Stimulated activated CD4-positive, alpha-beta T cell treated with anti-CD3 and anti-CD28 coated beads, TNF-alpha, amount 100 ng/mL, for 24 hours (primary cell): ENCODE results near the gene BCAS1.

Experiments used
- DNase-seq, 3 experiments: peaks; one replicate each; pipeline ENCODE4 v3.0.0-alpha.2; 2020; ENCODE audit warnings: low read depth in 3 of 3

Gene BCAS1, protein sequence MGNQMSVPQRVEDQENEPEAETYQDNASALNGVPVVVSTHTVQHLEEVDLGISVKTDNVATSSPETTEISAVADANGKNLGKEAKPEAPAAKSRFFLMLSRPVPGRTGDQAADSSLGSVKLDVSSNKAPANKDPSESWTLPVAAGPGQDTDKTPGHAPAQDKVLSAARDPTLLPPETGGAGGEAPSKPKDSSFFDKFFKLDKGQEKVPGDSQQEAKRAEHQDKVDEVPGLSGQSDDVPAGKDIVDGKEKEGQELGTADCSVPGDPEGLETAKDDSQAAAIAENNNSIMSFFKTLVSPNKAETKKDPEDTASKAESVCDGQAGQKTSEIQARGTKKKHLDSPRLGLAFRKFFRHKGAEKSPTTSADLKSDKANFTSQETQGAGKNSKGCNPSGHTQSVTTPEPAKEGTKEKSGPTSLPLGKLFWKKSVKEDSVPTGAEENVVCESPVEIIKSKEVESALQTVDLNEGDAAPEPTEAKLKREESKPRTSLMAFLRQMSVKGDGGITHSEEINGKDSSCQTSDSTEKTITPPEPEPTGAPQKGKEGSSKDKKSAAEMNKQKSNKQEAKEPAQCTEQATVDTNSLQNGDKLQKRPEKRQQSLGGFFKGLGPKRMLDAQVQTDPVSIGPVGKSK

DNA sequence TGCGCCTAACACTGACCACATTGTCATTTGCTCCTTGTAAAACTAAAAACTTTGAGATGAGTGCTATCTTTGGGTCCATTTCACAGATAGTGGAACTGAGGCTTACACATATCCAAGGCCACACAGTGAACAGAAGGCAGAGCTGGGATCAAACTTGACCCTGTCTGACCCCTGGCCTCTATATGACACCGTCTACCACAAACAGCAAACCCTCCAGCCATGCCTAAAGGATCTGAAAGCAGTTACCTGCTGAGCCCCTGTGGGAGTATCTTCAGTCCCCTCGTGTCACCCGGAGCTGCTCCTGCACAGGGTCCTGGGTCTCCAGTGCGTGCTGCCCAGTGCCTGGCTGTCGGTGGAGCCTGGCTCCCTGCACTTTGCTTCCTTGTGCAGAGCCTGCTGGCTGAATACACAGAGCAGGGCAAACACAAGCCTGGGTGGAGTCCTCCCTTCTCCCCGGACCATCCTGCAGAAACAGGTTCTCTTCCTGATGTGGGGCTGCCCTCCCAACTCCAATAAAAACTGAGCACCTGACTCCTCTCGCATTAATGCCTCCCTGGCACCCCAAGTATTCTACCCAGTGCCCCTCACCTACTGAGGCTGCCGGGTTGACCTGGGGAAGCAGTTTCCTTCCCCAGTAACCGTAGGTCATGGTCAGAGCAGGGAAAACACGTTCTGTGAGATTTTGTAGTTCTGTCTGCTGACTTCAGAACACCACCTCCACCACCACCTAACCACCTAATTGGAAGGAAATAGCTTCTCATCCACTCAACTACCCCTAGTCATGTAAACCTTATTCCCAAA lies at the start of gene BCAS1:
TSS of gene BCAS1 (minus strand) at position 408 of the 801 bp plus-strand sequence. CDS start 11,876 bp downstream, outside the sequence.
- no peak for DNase-seq

DNA sequence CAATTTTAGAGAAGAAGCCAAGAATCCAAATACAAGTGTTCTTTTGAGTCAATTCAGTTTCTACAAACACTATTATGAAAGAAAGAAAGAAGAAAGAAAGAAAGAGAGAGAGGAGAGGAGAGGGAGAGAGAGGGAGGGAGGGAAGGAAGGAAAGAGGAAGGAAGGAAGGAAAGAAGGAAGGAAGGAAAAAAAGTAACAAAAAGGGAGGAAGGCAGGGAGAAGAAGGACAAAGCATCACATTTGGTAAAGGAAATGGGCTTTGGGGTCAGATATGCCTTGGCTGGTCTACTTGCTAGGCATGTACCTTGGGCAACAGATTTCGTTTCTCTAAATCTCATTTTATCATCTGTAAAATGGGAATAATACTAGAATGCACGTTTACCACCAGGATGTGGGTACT lies 49.4 kb upstream of the BCAS1 start:
- DNase-seq, result no peak

DNA sequence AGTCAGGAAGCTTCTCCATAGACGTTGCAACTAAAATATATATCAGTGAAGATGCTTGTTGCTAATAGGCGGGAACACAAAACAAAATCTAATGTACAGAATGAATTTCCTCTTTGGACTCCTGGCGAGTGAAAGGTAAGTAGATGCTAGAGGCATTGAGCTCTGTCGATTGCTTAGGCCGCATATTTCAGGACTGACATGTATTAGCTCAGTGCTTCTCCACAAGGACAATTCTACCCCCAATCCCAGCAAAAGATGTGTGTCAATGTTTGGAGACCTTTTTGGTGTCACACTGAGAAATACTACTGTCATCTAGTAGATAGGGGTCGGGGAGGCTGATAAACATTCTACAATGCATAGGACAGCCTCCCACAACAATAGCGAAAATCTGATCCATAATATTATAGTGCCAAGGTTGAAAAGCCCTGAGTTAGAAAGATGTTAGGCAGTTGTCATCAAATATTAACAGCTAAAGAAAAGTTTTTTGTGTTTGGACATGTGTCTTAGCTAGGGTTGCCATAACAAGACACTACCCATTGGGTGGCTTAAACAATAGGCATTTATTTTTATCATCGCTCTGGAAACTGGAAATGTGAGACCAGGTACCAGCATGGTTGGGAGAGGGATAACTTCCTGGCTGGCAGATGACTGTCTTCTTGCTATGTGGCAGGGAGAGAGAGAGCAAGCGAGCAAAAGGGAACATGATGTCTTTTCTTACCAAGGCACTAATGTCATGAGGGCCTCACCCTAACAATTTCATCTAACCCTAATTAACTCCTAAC lies 48.0 kb upstream of the BCAS1 start:
- DNase-seq, result no peak

DNA sequence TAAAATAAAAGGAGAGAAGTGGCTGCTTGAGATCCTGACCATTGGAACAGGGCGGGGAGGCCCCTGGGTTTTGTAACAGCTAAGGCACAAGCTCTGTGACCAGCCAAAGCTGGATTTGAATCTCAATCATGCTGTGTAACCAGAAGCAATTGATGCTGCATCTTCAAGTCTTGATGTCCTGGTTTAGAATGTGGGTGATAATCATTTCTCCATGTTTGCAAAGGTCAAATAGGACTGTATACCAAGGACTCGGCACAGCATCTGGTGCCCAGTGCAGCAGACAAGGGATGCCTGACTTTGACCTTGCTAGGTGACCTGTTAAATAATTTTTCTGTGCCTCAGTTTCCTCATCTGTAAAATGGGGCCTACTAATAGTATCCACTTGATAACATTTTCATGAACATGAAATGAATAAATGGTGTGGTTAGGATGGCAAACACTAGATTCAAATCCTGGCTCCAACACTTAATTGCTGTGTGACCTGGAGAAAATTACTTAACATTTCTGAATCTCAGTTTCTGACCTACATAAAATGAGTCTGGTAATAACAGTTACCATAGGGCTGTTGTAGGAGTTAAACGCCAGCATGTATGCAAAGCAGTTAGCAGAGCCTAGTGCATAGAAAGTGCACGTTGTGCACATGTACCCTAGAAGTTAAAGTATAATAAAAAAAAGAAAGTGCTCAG lies 46.3 kb upstream of the BCAS1 start:
- no peak for DNase-seq

DNA sequence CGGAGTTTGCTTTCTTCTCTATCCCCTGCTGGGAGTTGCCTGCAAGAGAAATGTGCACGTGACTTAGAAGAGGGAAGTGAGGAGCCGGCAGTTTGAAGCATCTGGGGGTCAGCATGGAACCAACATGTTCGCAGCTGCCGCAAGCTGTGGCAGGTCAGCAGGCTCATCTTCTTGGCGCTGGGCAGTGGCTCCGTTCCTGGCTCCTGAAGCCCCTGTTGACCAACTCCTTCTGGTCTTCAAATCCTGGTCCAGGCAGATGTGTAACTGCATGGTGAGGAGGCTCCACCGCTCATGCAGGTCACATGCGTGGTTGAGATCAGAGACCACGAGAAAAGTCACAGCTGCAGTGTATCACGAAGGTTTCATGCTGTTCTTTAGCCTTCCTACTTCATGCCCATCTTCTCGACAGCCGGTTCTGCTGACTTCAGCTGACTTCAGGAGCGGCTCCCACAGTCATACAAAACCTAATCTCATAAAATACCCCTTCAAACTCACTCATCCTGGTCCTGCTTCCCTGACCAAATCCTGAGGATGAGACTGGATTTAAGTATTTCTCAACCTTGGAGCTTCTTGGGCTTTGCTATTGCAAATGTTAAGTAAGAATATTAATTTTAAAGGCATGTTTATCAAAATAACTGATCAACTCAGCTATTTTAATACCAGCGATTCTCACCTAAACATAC lies 44.9 kb upstream of the BCAS1 start:
- no peak for DNase-seq

DNA sequence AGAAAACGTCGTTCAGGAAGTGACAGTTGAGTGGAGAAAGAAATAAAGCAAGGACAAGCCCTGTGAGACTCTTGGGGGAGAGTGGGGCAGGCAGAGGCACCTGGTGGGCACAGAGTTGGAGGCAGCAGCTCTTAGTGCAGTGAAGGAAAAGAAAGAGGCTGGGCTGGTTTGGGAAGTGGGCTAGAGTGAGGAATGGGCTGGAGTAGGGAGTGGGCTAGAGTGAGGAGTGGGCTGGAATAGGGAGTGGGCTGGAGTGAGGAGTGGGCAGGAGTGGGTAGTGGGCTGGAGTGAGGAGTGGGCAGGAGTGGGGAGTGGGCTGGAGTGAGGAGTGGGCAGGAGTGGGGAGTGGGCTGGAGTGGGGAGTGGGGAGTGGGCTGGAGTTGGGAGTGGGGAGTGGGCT lies 43.7 kb upstream of the BCAS1 start:
- no peak for DNase-seq

DNA sequence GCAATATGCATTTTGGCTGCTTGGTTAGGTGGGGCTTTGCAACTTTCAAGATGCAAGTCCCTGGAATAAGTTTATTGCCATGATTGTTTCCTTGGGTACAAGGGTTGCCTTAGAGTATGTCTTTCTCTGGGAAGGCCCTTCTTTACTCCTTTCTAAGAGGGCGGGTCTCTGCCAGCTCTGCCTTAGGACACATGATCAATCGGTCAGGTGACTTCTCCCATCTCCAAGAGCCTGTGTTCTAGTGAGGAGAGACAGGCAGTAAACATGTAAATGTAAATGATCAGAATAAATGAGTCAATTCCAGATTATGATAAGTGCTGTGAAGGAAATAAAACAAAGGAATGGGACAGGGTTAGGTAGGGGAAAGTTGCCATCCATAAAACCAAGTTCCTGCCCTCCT lies 43.2 kb upstream of the BCAS1 start:
- no peak for DNase-seq

DNA sequence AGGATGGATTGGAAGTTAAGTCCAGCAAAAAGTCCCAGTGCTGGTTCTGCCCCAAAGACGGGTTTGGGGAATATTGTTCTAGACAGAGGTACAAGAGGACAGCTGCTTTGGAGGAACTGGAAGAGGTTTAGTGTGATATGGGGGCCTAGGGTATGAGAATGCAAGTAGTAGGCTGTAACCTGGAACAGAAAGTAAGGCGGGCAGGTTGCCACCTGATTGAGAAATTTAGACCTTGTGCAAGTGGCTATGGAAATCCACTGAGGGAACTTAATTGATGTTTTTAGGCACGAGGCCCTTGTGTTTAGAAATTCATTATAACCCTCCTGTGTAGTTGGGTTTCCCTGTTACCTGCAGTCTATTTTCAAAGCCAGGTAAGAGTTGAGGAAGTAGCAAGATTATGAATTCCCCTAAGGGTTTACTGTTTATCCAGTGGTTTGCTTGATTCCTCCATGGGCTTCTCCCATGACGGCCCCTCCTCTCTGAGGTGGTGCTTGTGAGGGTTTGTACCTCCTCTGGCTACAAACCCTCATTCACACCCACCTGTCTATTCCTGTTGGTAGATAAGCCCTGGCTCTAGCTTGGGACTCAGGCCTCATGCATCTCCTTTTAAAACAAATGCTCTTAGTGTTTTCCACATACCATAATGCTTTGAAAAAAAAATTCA lies 42.0 kb upstream of the BCAS1 start:
- DNase-seq, result no peak

DNA sequence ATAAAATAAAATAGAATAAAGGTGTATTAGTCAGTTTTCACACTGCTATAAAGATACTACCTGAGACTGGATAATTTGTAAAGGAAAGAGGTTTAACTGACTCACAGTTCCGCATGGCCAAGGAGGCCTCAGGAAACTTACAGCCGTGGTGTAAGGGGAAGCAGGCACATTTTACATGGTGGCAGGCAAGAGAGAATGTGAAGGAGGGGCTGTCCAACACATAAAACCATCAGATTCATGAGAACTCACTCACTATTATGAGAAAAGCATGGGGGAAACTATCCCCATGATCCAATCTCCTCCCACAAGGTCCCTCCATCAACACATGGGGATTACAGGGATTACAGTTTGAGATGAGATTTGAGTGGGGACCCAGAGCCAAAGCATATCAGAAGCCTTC lies 41.1 kb upstream of the BCAS1 start:
- DNase-seq, result no peak

DNA sequence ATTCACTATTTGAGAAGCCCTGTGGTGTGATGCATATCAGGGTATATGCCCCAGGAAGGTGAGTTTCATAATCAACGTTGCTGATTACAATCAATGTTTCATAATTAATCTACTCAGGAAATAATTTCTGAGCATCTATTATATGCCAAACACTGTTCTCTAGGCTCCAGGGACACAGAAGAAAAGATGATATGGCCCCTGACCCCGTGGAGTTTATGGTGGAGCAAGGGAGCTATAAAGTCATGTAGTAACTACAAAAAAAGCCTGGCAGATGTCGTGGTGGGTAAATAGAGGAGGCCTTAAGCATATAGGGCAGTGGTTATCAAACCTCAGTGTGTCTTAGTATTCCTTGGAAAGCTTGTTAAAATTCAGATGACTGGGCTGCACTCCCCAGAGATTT lies 40.1 kb upstream of the BCAS1 start:
- no peak for DNase-seq

DNA sequence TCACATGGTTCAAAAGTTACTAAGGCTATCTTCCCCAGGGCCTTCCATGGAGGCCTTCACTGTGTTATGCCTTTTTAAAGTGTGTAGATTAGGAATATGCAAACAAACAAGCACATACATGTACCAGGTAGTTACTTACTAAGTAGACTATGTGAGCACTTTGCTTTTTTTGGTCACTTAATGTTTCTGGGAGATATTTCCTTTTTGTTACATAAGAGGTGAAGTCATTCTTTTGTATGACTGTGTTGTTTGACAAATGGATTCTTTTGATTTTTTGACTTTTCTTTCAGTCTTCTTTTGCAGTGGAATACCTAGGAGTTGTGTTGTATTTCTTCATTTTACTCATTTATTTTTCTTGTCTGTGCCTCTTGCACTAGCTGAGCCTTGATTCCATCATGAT lies 39.6 kb upstream of the BCAS1 start:
- no peak for DNase-seq

DNA sequence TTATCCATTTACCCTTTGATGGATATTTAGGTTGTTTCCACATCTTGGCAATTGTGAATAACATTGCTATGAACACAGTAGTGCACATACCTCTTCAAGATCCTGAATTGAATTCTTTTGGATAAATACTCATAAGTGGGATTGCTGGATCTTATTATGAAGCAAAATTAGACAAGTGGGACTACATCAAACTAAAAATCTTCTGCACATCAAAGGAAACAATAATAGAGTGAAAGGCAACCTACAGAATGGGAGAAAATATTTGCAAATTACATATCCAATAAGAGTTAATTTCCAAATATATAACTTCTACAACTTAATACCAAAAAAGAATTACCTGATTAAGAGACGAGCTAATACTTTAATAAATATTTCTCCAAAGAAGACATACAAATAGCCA lies 38.4 kb upstream of the BCAS1 start:
- no peak for DNase-seq

DNA sequence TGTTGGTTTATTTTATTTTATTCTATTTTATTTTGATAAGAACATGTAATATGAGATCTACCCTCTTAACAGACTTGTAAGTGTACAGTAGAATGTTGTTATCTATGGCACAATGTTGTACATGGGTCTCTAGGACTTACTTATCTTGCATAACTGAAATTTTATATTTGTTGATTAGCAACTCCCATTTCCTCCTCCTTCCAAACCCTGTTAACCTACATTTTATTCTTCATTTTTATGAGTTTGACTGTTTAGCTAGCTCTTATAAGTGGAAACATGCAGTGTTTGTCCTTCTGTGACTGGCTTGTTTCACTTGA lies 37.9 kb upstream of the BCAS1 start:
- no peak for DNase-seq

DNA sequence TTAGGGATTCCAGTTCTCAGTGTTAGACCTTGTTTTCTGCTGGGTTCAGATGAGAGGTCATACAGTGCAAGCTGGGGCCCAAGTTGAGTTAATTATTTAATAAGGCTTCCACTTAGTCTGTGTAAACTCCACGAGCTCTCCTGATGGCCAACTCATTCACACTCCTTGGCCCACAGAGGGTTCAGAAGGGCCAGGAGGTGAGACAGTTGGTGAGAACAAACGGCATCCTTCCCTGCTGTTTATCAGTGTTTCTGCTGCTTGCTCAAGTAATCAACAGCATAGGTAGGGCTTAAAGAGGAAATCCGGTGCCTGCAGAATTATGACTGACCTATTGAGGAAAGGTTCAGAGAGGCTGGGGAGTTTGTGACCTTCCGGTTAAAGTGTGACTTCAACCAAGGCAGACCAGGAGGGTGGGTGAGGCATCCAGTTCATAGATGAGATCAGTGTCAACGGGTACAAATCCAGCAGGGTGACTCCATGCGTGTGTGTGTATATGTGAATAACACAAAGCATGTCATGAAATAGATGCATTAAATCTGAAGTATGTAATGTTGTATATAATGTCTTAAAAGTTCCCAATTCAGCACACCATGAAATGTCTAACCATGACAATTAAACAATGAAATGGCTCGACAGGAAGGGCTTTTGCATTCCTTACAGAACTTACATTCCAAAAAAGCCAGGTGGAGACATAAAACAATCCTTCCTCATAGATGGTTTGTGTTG lies 37.4 kb upstream of the BCAS1 start:
- DNase-seq, result no peak

DNA sequence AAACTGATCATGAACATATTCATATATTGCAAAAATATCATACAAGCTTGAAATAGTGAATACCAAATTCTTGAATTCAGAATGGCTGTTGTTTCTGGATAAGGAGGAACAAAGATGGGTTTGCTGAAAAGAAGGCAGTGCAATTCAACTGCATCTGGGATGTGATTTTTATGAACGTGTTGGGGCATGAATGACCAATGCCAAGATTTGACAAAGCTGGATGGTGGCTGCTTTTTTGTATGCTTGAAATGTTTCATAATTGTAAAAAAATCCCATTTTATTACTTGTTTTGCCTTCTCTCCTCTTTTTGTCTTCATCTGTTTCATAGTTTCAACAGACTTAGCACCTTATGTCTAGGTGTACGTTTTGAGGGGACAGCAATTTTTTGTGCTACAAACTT lies 36.8 kb upstream of the BCAS1 start:
- DNase-seq, result no peak

DNA sequence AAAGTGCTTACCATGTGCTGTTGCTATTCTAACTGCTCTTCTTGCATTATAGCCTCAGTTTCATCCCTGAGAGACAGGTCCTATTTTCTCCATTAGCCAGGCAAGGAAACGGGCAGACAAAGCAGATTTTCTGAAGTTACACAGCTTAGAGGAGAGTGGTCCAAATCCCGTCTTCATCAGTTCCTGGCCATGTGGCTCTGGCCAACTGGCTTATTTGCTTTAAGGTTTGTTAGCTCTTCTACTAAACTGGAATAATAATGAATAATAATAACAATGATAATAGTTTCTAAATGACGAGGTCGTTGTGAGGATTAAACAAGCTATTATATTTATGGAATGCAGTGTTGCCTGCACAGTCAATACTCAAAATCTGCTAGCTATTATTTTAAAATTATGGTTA lies 35.8 kb upstream of the BCAS1 start:
- no peak for DNase-seq

DNA sequence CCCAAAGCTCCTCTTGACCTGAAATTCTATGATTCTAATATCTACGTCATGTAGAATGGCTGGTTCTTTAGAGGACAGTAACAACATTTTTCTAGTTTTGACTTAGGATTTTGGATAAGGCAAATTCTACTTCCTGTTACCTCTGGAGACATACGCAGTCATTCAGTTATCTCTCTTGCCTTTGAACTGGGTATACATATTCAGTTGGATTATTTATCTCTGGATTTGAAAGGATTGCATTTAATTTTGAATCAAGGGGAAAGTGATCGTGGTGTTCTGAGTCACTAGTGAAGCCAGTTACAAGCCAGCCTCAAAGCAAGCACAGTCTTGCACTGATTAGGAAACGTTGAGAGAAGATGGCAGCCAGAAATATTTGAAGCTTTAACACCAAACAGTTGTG lies 35.3 kb upstream of the BCAS1 start:
- no peak for DNase-seq

DNA sequence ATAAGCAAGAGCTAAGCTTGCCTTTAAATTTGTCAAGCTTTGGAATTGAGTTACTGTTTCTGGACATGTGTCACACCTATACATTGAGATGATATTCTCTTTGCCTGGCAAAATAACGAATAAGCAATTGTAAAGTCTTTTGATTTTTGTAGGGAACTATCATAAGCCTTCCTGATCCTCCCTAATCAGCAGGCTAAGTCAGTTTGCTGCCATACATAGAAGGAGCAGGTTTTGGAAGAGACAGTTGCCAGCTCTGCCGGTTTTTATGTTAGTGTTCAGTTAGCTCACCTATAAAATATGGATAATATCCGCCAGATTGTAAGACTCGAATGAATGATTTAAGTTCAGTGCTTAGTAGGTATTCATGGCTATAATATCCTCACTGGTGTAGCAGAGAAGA lies 34.4 kb upstream of the BCAS1 start:
- DNase-seq, result no peak

DNA sequence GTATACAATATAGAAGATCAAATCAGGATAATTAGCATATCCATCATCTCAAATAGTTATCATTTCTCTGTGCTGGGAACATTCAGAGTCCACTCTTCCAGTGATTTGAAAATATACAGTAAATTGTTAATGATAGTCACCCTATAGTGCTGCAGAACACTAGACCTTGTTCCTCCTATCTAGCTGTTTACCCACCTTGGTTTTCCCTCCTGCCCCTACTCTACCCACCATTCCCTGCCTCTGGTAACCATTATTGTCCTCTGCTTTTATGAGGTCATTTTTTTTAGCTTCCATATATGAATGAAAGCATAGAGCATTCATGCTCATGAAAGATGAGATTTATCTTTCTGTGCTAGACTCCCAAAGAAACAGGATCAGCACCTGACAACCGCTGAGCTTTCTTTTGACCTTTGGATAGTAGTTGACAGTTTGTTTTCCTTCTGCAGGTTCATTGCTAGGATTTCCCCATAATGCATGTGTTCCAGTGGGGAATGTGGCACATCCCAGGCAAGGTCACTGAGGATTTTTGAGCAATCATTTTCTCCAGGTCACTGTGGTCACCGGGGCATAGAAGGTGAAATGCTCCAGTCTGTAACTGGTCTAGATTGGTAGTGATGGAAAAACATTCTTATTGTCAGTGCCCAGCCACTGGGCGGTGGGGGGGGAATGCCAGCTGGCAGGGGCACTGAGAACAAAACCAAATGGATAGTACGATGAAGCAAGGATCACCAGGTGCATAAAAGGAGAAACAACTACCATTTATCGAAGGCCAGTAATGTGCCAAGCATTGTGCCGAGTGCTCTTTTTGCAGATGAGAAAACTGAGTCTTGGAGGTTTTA lies 33.6 kb upstream of the BCAS1 start:
- no peak for DNase-seq
